Stimulated activated CD4-positive, alpha-beta T cell treated with anti-CD3 and anti-CD28 coated beads, Interleukin-12 subunit alpha, Interleukin-12 subunit beta, amount 100 ng/mL, for 24 hours (primary cell): ENCODE data around the gene SMU1.
A peak's percentile ranks its signal among the peaks of the same experiment; 100 is the strongest.
"Not testable (repeated sequence)": the region's sequence is repeated elsewhere in the genome, so short reads cannot be mapped to it uniquely, and the experiment has no call there.

Source experiments
- DNase-seq, 2 experiments: peaks; one replicate each; pipeline ENCODE4 v3.0.0-alpha.2; 2020; ENCODE audit warnings: low read depth in 2 of 2

The SMU1 gene

DNA sequence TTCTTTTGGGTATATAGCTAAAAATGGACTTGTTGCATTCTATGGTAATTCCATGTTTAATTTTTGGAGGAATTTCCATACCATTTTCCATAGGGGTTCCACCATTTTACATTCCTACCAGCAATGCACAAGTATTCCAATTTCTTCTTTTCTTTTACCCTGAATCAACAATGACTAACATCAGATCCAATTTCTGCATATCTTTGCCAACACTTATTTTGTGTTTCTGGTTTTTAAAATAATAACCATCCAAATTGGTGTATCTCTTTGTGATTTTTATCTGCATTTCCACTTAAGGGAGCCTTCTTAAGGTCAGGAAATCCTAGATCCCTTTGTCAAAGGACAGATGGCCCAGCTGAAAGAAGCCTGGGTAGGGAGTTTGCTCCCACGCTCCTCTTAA, 29.5 kb upstream of the SMU1 start:
- DNase-seq = no peak

DNA sequence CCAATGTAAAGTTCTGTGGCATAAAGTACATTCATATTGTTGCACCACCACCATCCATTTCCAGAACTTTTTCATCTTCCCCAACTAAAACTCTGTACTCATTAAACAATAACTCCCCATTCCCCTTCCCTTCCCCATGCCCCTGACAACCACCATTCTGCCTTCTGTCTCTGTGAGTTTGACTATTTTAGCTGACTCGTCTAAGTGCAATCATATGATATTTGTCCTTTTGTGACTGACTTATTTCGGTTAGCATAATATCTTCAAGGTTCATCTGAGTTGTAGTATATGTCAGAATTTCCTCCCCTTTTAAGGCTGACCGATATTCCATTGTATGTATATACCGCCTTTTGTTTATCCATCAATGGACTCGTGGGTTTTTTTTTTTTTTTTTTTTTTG, 29.0 kb upstream of the SMU1 start:
- no peak for DNase-seq

GRCh38 chr9:33104401-33104800, 27.9 kb upstream of the SMU1 start:
- DNase-seq = no peak

- DNase-seq = no peak
Measured at GRCh38 chr9:33103501-33104281, 27.2 kb upstream of the SMU1 start.

DNA sequence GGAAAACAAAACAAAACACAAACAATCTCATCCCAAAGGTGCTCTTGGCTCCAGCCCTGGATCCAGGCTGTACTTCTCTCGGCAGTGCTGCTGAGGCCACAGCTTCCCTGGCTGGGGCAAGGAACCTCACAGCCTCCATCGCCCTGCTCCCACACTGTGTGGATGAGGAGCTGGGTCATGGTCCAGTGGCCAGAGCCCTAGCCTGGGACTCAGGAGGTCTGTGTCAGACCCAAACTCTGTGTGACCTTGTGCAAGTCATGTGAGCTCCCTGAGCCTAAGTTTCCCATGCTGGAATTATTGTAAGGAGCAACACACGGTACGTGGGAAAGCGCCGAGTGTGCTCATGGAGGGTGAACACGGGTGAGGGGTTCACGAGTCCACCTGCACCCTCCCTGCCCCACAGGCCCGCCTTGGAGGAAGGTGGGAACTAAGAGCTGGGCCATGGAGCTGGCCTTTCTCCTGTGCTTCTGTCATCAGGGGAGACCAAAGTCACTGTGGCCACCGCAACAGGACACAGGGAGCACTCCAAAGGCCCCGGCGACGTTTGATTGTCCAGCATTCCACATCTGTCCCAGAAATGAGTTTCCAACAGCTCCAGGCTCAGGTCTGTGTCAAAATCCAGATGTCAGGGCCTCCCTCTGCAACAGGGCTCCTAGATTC, 26.2 kb upstream of the SMU1 start:
- no peak for DNase-seq

- DNase-seq = no peak
Measured at GRCh38 chr9:33101104-33101951, 24.9 kb upstream of the SMU1 start.

- DNase-seq = no peak
Measured at GRCh38 chr9:33099754-33100153, 23.3 kb upstream of the SMU1 start.

GRCh38 chr9:33097192-33097591, 20.7 kb upstream of the SMU1 start:
- no peak for DNase-seq

DNA sequence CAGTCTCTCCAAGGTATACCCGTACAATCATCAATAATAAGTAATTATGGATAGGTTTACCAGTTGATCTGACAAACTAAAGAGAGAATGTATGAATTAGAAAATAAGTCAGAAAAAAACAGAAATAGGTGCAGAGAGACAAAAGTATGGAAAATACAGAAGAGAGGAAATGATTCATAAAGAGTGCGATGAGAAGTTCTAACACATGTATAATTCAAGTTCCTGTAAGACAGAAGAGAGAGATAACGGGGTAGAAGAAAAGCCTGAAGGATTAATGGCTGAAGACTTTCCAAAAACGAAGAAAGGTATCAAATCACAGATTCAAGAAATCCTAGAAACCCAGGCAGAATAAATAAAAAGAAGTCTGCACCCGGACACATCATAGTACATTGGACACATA, 16.2 kb upstream of the SMU1 start:
- DNase-seq = no peak

DNA sequence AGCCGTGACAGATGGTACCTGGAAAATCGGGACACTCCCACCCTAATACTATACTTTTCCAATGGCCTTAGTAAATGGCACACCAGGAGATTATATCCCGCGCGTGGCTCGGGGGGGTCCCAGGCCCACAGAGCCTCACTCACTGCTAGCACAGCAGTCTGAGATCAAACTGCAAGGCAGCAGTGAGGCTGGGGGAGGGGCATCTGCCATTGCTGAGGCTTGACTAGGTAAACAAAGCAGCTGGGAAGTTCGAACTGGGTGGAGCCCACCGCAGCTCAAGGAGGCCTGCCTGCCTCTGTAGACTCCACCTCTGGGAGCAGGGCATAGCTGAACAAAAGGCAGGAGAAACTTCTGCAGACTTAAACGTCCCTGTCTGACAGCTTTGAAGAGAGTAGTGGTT, 9.2 kb upstream of the SMU1 start:
- DNase-seq = not testable (repeated sequence)

- no peak for DNase-seq
Measured at GRCh38 chr9:33082538-33083326, 6.3 kb upstream of the SMU1 start.

DNA sequence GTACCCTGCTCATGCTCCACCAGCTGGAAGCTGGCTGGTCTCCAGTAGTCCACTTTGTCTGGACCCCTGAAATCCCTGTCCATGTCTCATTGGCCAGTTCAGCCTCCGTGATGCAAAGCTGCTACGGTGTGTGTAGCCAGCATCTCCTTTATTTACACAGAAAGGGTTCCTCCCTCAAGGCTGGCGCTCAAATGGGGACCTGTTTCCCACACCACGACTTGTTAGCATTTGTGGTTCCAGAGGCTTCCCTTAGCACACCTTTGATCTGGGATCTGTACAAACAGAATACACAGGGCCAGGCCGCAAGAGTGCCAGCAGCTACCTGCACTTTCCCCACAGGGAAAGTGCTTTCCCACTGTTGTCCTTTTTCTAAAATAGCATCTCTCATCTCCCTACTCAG, 5.7 kb upstream of the SMU1 start:
- DNase-seq = no peak

DNA sequence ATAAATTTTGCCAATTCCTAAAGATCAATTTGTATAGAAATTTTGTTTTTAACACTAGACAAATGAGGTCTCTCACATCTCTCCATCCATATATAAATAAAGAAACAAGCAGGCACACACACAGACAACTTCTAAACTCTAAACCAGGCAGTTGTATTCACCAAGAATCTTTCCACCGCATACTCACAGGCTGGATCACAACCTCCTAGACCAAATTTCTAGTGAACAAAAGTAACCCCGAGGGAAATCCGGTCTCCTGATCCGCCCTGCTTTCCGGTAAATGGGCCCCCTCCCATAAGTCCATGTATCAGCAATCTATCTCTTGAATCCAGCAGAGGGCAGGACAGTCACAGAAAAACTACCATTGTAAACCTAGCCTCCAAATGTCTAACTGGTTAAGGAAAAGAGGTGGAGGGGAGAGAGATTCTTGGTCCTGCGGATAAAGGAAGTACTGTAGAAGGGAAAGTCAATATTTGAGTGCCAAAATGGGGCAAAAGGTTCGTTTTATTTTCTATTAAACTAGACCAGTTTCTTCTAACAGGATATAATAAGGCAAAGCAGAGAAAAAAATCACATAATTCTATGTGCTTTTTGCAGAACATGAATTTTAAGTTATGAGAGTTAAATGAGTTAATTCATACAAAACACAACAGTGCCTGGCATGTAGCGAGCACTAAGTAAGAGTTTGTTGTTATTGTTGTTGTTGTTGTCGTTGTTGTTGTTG, 4.8 kb upstream of the SMU1 start:
- DNase-seq = peak in 1 of 2 experiments; percentile 36

DNA sequence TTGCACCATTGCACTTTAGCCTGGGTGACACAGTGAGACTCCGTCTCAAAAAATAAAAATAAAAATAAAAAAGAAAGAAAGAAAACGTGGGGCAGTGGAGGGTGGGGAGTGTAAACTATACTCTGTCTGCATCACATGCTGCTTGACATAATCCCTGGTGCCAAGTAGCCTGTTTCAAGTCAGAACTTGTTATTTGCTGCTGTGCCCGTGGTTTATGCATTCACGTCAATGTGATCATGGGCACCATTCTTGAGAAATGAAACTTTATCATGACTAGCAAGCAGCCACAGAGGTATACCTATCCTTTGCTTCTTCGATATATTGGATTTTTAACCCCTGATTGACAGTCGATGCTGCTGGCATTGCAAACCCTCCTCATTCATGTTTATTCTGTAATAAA, 4.1 kb upstream of the SMU1 start:
- DNase-seq = no peak

- no peak for DNase-seq
Measured at GRCh38 chr9:33068991-33069390, 7.5 kb downstream of the SMU1 start.

GRCh38 chr9:33065157-33066076, 11.1 kb downstream of the SMU1 start:
- DNase-seq = no peak

- DNase-seq = no peak
Measured at GRCh38 chr9:33051144-33051543, 25.3 kb downstream of the SMU1 start.

- DNase-seq = no peak
Measured at GRCh38 chr9:33049680-33050361, 26.7 kb downstream of the SMU1 start.

DNA sequence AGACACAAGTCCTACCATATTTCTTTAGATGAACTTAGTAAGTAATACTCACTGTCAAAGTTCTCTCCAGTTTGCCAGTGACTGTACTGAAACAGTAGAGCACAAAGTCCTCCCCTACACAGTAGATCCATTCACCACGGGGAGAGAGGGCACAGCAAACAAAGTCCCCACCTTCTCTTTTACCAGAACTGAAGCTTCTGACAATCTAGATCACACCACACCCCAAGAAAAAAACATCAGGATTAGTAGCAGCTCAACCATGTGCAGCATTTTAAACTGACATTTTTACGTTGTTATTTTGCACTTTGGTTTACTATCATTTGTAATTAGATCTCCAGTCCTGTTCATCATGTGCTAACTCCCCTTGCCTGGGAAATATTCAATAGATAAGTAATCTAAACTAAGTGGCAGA, 28.4 kb downstream of the SMU1 start:
- no peak for DNase-seq
